Measurements from ENCODE around the gene PHF21A.

PHF21A gene

GRCh38 chr11:46075168-46075567, 46.1 kb downstream of the PHF21A start:
- DNase-seq: no peak

GRCh38 chr11:46073632-46074031, 47.6 kb downstream of the PHF21A start:
- no peak for DNase-seq

- DNase-seq: no peak
Observed at GRCh38 chr11:46072172-46072964, 48.9 kb downstream of the PHF21A start.

DNA sequence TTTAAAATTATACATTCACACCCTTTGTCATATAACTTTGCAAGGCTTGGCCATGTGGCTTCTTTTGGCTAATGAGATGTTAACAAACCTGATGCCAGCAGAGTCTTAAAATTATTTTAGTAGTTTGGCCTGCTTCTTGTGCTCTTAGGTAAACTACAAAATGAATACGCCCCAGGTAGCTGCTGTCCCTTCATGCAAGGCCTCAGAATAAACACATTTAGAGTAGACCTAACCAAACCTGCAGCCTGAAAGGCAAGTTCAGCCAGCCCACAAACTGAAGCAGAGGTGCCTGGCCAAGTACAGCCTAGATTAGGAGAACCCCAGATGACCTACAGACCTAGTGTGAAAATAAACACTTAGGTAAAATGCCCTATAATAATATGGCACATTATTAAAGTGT, 50.2 kb downstream of the PHF21A start:
- no peak for DNase-seq

DNA sequence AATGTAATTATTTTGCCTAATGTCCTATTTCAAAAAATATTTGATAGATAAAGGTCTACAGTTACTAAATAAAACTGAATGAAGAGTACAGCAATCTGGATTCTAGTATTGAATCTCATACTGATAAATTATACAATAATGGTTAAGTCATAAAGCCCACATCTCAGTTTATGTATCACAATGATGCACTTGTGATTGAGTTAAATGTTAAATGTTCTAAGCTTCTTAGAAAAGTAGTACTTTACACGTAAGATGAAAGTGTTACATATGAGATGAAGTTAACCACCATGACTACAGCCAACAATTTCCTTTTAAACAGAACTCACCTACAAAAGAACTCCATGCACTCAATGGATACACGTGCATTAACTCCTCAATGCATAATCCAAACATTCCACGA, 51.7 kb downstream of the PHF21A start:
- no peak for DNase-seq

DNA sequence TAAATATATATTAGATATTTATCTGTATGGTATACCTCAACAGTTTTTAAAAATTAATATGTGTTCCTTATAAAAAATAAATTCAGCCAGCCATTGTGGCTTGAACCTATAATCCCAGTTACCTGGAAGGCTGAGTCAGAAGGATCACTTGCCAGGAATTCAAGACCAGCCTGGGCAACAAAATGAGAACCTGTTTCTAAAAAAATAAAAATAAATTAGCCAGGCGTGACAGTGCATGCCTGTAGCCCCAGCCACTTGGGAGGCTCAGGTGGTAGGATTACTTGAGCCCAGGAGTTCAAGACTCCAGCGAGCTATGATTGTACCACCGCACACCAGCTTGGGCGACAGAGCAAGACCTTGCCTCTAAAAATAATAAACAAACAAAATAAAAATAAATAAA, 54.9 kb downstream of the PHF21A start:
- DNase-seq: no peak

DNA sequence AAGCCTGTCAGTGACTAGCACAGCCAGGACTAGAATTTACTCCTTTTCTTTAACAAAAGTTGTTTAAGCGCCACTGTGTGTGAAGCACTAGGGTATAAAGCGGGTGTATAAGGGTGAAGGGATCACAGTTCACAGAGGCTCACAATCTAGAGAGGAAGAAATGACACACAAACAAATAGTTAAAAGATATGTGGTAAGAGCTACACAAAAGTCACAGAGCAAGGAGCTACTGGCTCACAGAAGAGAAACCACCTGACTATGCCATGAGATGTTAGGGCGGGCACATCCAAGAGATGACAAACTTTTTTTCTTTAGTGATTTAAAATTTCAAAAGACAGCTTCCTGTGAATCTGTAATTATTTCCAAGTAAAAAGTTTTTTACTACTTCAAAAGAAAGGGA, 55.6 kb downstream of the PHF21A start:
- DNase-seq: no peak

DNA sequence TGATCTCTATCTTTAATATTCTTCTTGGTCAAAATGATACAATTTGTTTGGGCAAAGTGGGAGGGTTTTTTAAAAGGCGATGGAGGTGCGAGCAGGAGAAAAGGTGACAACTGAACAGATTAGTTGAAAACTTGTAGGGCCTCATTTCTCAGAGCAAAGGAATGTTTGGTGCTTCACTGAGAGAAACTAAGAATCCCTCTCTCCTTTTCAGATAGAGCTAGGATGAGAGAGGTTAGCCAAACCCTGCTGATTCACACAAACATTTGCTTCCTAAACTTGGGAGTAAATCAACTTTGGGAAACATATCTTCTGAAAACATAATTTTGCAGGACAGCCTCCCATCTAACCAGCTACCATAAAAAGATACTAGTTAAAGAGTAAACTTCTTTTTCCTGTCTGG, 57.0 kb downstream of the PHF21A start:
- DNase-seq: no peak

GRCh38 chr11:46063138-46063537, 58.1 kb downstream of the PHF21A start:
- no peak for DNase-seq

DNA sequence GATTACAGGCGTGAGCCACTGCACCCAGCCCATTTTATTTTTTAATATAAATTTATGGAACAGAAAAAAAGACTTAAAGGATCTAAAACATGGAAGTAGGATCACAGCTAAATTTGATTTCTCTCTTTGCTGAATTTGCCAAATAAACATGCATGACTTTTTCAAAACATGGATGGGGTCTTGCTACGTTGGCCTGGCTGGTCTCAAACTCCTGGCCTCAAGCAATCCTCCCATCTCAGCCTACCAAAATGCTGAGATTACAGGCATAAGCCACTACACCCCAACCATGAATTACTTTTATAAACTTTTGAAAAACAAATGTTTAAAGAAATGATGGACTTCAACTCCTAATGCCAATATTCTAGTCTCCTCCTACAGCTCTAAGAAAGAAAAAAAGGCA, 61.2 kb downstream of the PHF21A start:
- DNase-seq: no peak

DNA sequence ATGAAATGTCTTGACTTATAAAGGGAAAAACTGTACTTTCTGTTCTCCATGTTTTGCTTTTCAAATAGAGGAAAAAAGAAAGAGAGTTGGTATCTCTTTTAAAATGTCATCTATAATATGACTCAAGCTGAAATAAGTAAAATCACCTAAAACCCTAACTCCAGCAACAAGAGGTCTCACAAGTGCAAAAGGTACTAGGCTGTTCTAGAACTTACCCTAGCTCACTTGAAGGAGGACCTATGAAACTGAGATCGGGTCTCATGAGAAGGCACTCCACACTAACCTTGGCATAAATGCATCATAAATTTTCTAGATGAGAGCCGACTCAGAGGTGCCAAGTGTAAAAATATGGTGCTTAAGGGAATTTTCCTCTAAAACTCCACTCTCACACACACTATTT, 63.8 kb downstream of the PHF21A start:
- no peak for DNase-seq

DNA sequence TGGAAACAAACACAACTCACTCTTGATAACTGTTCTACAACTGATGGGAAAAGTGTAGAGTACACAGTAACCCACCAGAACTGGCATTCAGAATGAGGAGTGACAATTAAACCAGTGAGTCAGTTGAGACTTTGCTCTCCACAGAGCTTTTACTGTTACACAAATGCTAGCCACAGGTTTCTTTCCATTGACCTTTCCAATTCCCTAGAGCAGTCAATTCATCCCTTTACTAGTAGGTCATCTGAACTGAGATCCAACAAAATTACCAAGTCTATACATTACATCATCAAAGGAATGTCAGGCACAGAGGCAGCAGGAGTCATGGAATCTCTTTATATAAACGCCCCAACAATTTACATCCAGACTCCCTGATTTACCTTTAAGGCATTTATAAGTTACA, 65.9 kb downstream of the PHF21A start:
- no peak for DNase-seq

DNA sequence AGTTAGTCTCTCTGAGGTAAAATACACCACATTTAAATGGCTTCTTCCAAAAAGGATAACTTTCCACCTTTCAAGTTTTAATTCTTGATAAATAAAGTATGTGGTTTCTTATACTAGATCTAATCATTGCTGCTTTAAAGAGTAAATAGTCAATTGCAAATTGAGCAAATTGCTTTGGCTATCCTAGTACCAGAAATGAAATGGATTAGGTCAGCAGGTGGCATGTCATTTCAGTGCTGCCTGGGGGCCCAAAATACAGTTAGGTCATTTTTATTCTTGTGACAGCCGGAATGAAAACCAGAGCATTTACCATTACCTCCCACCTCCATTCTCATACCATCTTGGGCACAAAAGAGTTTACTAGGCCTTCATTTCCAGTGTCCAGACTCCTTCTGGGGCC, 70.2 kb downstream of the PHF21A start:
- no peak for DNase-seq

- no peak for DNase-seq
Observed at GRCh38 chr11:46050662-46051061, 70.6 kb downstream of the PHF21A start.

- no peak for DNase-seq
Observed at GRCh38 chr11:46050003-46050461, 71.2 kb downstream of the PHF21A start.

DNA sequence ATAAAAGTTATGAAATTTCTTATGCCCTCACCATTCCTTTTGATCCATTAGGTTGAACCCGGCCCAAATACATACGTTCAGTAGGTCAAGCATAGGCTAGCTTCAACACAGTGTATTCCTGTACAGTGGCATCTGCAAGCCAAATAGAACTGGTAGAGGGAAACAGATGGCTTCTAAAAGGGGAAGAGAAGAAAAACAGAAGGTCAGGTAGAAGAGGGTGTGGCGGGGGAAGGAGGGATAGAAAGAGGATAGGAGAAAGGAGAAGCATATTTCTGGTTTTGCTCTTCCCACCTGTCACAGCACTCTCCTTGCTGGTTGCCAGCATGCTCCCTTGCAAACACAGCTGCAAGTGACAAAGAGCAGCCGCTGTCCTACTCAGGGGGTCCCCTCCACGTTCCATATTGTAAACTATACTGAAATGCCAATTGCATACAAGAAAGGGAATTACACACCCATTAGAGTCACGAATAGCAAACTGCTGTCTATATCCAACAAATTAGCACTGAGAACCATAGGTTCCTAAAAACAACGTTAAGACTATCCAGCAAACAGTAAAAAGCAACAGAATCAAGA, 71.8 kb downstream of the PHF21A start:
- DNase-seq: no peak

GRCh38 chr11:46048198-46048597, 73.1 kb downstream of the PHF21A start:
- DNase-seq: no peak

DNA sequence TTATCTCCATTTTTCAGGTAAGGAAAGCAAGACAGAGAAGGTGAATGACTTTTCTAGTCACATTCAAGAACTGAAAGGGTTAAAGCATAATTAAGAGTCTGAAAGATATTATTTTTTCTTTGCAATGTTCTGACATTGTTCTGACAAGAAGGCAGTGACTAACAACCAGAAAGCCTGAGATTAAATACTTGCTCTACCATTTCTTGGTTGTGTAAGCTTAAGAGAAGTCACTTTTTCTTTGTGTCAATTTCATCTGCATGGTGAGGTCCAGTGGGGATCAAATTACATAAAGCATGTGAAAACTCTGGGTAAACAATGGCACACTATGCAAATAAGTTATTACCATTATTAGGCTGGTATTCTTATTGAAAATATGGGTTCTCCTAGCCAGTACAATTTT, 73.7 kb downstream of the PHF21A start:
- DNase-seq: no peak

DNA sequence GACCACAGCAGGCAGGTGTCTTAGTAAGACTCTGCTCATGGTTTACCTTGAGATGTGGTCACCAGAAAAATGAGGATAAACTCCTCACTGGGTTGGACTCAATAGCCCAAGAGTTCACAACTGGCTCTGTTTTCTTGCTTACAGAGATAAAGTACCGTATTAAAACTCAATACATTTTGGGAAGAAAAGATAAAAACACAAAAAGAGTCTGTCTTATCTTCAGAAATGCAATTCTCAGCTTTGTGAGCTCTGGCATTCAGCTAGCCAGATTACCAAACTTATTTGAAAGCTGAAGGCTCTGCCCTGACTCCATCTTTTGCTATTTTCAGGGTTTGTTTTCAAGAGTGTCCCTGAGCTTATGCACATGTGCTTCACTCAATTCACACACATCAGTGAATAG, 75.4 kb downstream of the PHF21A start:
- no peak for DNase-seq

DNA sequence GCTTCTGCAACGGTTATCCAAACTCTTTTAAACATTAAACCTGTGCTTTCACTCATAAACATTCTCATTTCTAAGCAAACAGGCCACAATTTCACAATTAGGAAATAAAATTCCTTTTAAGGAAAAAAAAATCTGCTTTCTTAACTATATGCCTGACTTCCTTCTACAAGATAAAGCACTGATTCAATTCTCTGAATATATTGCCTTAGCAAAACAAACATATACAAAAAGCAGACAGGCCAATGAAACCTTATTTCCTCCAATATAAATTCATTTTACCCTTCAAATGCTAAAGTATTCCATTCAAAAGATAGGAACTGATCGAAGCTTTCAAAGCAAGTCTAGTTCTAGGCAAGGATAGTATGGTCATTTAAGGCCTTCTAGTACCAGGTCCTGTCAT, 76.7 kb downstream of the PHF21A start:
- no peak for DNase-seq

DNA sequence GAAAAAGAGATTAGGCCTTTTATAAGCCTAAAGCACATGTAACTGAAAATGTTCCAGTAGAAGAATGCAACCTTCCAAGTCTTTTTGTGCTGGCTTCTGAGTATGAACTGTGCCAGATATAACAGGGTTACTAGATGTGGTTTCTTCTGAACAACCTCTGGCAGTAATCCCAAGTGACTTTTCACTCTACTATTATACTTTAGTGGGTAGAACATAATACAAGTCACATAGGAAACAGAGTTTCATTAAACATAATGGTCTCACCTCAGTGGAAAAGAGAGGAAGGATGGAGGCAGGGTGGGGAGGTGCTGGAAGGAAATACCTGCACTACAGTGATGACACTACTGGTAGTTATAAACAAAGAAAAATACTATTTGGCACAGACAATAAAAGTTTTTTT, 81.3 kb downstream of the PHF21A start:
- no peak for DNase-seq

GRCh38 chr11:46038529-46038928, 82.7 kb downstream of the PHF21A start:
- no peak for DNase-seq

DNA sequence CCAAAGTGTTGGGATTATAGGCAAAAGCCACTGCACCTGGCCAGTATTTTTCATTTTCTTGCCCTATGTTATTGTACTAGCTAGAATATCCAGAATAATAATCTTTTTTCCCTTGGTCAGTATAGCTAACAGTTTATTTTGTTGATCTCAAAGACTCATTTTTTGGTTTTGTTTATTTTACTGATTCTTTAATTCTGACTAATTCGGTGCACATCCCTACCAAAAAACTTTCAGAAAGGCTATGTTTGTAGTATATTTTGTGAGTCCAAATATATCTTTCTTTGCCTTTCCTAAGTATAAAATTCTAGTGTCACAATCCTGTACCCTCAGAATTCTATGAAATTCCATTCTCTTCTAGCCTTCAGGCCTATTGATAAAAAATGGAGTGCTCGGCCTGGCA, 84.3 kb downstream of the PHF21A start:
- DNase-seq: no peak

DNA sequence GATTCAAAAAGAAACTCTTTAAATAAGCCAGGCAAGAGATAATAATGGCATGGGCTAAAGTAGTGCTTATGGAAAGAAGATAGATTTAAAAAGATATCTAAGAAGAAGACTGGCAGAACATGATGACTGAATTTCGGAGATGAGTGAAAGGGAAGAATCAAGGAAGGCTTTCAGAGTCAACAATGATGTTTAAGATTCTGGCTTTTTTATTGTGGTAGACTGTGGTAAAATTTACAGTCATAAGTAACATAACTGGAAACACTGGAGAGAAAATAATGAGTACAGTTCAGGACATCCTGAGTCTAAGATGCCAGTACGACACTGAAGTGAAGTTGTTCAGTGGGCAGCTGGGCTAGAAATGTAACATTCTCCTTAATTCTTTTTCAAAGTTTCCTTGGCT, 85.2 kb downstream of the PHF21A start:
- no peak for DNase-seq

- DNase-seq: no peak
Observed at GRCh38 chr11:46034041-46034440, 87.2 kb downstream of the PHF21A start.

Measured in NCI-H1436 (cell line).